HepG2 (cell line): ENCODE measurements around the gene TOR1B. TPM values are rescaled to one million over a fixed set of nuclear protein-coding genes. Genes with fewer than 3 reads are reported as not detected.

ENCODE experiments used
- ATAC-seq: fragments of 200-7000 bp; cut with Tn5 transposase; 3 replicates; pipeline ENCODE4 v1.9.1; 2020; ENCODE audit warnings: mild to moderate bottlenecking, moderate library complexity
- BruUV-seq: library from RNA; stranded (reverse); fragments of 400-500 nt; replicated peaks from 2 replicates; lab custom pipeline; 2021; lab: Mats Ljungman, UMichigan
- CTCF ChIA-PET: fragments of 300-600 bp; formaldehyde crosslinking; extraction: SDS; loops from one replicate; lab custom pipeline; 2021; ENCODE audit warnings: low total read pairs, inconsistent platforms, low intra/inter-chr PET ratio; lab: Yijun Ruan, JAX
- POLR2A ChIA-PET: fragments of 350-600 bp; sonication (Branson Sonifier 250); formaldehyde crosslinking; loops from one replicate; lab custom pipeline; 2020; ENCODE audit warnings: antibody characterized with exemption, inconsistent platforms; lab: Yijun Ruan, JAX
- DNase-seq: peaks from one replicate; pipeline ENCODE4 v3.0.0-alpha.2; 2015; ENCODE audit warnings: low spot score
- FAIRE-seq: peaks from 3 replicates; lab custom pipeline; 2011; peaks lifted over from hg19 to GRCh38; lab: Jason Lieb, UNC
- H2AFZ ChIP-seq: one replicate; pipeline ENCODE4 v1.6.1; 2011; ENCODE audit warnings: low read length, inconsistent platforms
- H3K27ac ChIP-seq: fragments of 300-600 bp; 3 replicates; pipeline ENCODE4 v1.8.0; 2011; ENCODE audit warnings: mixed run types, mild to moderate bottlenecking, mixed read lengths, low read length, inconsistent platforms; ENCODE audit not compliant: insufficient read depth; ENCODE audit errors: extremely low read length
- H3K27me3 ChIP-seq, 2 experiments: fragments of 200-600 bp in 1 of 2; 2 replicates in 1 of 2; 3 replicates in 1 of 2; pipeline versions ENCODE4 v1.6.0 to v1.8.0; 2011; ENCODE audit warnings: low read length in 2 of 2, mild to moderate bottlenecking in 2 of 2, moderate library complexity in 2 of 2, inconsistent platforms in 1 of 2; ENCODE audit not compliant: insufficient read depth in 2 of 2, control insufficient read depth in 1 of 2
- H3K36me3 ChIP-seq, 2 experiments: fragments of 200-600 bp in 1 of 2; replicated peaks in 1 of 2; 2 replicates in 1 of 2; 3 replicates in 1 of 2; pipeline versions ENCODE4 v1.5.1 to v1.8.0; 2011; ENCODE audit warnings: low read length in 2 of 2, inconsistent platforms in 1 of 2; ENCODE audit not compliant: insufficient read depth in 2 of 2, control insufficient read depth in 1 of 2
- H3K4me1 ChIP-seq: 2 replicates; pipeline ENCODE4 v1.5.1; 2012; ENCODE audit warnings: low read length, inconsistent platforms; ENCODE audit not compliant: insufficient read depth
- H3K4me2 ChIP-seq: 2 replicates; pipeline ENCODE4 v1.6.0; 2011; ENCODE audit warnings: low read depth, low read length, inconsistent platforms
- H3K4me3 ChIP-seq, 3 experiments: fragments of 200-600 bp in 1 of 3; sonication (generic), shearing (Covaris generic) in 1 of 3; replicated peaks in 1 of 3; 2 replicates each; pipeline ENCODE4 v1.5.1; 2011 to 2016; ENCODE audit warnings: low read length in 3 of 3, inconsistent platforms in 2 of 3, low read depth in 2 of 3, mild to moderate bottlenecking in 2 of 3, control low read depth in 1 of 3, mixed read lengths in 1 of 3; ENCODE audit not compliant: insufficient read depth in 1 of 3
- H3K79me2 ChIP-seq: one replicate; pipeline ENCODE4 v1.6.1; 2011; ENCODE audit warnings: low read length, inconsistent platforms; ENCODE audit not compliant: insufficient read depth
- H3K9ac ChIP-seq: 2 replicates; pipeline ENCODE4 v1.6.0; 2011; ENCODE audit warnings: mild to moderate bottlenecking, low read depth, low read length, inconsistent platforms; ENCODE audit not compliant: insufficient read depth
- H3K9me3 ChIP-seq: 2 replicates; pipeline ENCODE4 v1.5.1; 2012; ENCODE audit warnings: mild to moderate bottlenecking, low read length
- H4K20me1 ChIP-seq: 2 replicates; pipeline ENCODE4 v1.6.0; 2011; ENCODE audit warnings: inconsistent platforms, mild to moderate bottlenecking, low read length, moderate library complexity; ENCODE audit not compliant: insufficient read depth
- ESRRA ChIP-seq: sonication (generic); formaldehyde crosslinking; IDR thresholded peaks from 2 replicates; pipeline ENCODE4 v1.5.1; 2020; ENCODE audit warnings: mild to moderate bottlenecking, low read depth, missing genetic modification reagents
- ZNF10 ChIP-seq: sonication (generic); formaldehyde crosslinking; IDR thresholded peaks from 2 replicates; pipeline ENCODE4 v1.4.0; 2020; ENCODE audit warnings: mild to moderate bottlenecking, low read depth, missing genetic modification reagents, borderline replicate concordance
- WGBS: methylation state at CpG from one replicate; pipeline ENCODE4 v1.1.6; 2017; ENCODE audit warnings: low lambda C conversion rate; 5-methylcytosine and 5-hydroxymethylcytosine counted together
- in situ Hi-C: cut with HindIII; loops from 2 replicates; pipeline ENCODE4 v1.10.0; 2017; ENCODE audit warnings: low pct_unique_long_range_greater_than_20kb; ENCODE audit not compliant: extremely low pct_ligation_motif_present
- intact Hi-C: fragments of 100-400 bp; cut with micrococcal nuclease; formaldehyde crosslinking; loops from one replicate; pipeline ENCODE4 v1.10.0; 2022; ENCODE audit not compliant: unreplicated experiment
- polyA plus RNA-seq, 8 experiments: library from polyadenylated mRNA; depleted of rRNA in 3 of 8; stranded (reverse) in 7 of 8; unstranded in 1 of 8; fragments of >200 nt; fragmentation: Illumina TruSeq in 4 of 8; extraction: Trizol in 4 of 8; gene quantifications; 2 replicates each; pipeline versions ENCODE4 v1.2.1 to v1.2.3, GENCODE V29; 2011 to 2016; ENCODE audit warnings: low read depth in 4 of 8, missing spikeins in 1 of 8, mixed read lengths in 1 of 8; ENCODE audit not compliant: insufficient read depth in 1 of 8
- total RNA-seq, 5 experiments: library from RNA; depleted of rRNA; stranded (reverse); fragments of >200 nt; fragmentation: Illumina TruSeq; extraction: Trizol; gene quantifications; 2 replicates each; pipeline ENCODE4 v1.2.3, GENCODE V29; 2016; ENCODE audit warnings: low read depth in 1 of 5
- TF ChIP-seq, protein P1 (sequence below): sonication (generic); formaldehyde crosslinking; IDR thresholded peaks from 2 replicates; pipeline ENCODE4 v1.4.0; 2020; ENCODE audit warnings: mild to moderate bottlenecking, low read depth, missing genetic modification reagents
- TF ChIP-seq, protein P2 (sequence below): fragments of 450-650 bp; IDR thresholded peaks from 2 replicates; pipeline ENCODE4 v1.6.1; 2017
- TF ChIP-seq, protein P3 (sequence below): sonication (generic); formaldehyde crosslinking; IDR thresholded peaks from 2 replicates; pipeline ENCODE4 v1.4.0; 2020; ENCODE audit warnings: missing genetic modification reagents
- TF ChIP-seq, protein P4 (sequence below): sonication (generic); formaldehyde crosslinking; IDR thresholded peaks from 2 replicates; pipeline ENCODE4 v1.9.0; 2021; ENCODE audit warnings: missing genetic modification reagents, borderline replicate concordance
- TF ChIP-seq, protein P5 (sequence below): sonication (generic); formaldehyde crosslinking; IDR thresholded peaks from 2 replicates; pipeline ENCODE4 v1.8.0; 2023; ENCODE audit warnings: mild to moderate bottlenecking, missing genetic modification reagents

Gene TOR1B
- total and polyA plus RNA-seq, 2 of the 13 experiments (the other 11 are each of a cell fraction or from before 2014, with no cell fraction given), result 18.1 to 21.3 TPM

DNA sequence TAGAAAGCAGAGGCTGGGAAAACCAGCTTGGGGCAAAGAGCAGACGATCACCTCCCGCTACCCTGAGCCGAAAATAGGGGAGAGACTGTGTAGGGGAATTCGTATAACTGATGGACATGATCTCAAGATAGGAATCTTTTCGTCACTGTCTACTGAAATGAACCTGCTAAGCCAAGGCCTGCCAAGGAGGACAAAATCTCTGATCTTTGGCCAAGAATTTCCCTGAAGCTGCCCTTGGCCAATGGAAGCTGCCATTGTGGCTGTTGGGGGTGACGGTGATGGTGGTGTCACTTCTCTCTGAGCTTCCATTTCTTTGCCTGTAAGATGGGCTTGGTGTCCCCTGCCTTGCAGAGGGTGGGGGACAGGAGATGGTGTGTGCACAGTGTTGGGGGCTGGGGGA, 46.8 kb upstream of the TOR1B start:
- DNase-seq (no peak), FAIRE-seq (no peak)
- Histone ChIP-seq H3K4me3 (no peak overlapping the region), H3K36me3 (no peaks in the 10 kb centered on the region), H3K9ac (no peak overlapping the region), H3K4me1 (peaks cover 20% of the 10 kb centered on the region), H3K9me3 (no peaks in the 10 kb centered on the region), H3K79me2 (no peaks in the 10 kb centered on the region), H4K20me1 (no peaks in the 10 kb centered on the region), H3K4me2 (no peak overlapping the region)
- BruUV-seq, result no TSS peak
- intact Hi-C loops, result no loop called here
- in situ Hi-C loops, result no loop called here
- TF ChIP-seq ESRRA (CRISPR knock-in tag) (no peak), ZNF10 (CRISPR knock-in tag) (no peak)
- TF ChIP-seq, protein P1, sequence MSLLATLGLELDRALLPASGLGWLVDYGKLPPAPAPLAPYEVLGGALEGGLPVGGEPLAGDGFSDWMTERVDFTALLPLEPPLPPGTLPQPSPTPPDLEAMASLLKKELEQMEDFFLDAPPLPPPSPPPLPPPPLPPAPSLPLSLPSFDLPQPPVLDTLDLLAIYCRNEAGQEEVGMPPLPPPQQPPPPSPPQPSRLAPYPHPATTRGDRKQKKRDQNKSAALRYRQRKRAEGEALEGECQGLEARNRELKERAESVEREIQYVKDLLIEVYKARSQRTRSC (CRISPR knock-in tag), result no peak
- TF ChIP-seq, protein P2, sequence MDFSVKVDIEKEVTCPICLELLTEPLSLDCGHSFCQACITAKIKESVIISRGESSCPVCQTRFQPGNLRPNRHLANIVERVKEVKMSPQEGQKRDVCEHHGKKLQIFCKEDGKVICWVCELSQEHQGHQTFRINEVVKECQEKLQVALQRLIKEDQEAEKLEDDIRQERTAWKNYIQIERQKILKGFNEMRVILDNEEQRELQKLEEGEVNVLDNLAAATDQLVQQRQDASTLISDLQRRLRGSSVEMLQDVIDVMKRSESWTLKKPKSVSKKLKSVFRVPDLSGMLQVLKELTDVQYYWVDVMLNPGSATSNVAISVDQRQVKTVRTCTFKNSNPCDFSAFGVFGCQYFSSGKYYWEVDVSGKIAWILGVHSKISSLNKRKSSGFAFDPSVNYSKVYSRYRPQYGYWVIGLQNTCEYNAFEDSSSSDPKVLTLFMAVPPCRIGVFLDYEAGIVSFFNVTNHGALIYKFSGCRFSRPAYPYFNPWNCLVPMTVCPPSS, result no peak
- TF ChIP-seq, protein P3, sequence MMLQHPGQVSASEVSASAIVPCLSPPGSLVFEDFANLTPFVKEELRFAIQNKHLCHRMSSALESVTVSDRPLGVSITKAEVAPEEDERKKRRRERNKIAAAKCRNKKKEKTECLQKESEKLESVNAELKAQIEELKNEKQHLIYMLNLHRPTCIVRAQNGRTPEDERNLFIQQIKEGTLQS (CRISPR knock-in tag), result no peak
- TF ChIP-seq, protein P4, sequence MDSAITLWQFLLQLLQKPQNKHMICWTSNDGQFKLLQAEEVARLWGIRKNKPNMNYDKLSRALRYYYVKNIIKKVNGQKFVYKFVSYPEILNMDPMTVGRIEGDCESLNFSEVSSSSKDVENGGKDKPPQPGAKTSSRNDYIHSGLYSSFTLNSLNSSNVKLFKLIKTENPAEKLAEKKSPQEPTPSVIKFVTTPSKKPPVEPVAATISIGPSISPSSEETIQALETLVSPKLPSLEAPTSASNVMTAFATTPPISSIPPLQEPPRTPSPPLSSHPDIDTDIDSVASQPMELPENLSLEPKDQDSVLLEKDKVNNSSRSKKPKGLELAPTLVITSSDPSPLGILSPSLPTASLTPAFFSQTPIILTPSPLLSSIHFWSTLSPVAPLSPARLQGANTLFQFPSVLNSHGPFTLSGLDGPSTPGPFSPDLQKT, result no peak
- TF ChIP-seq, protein P5, sequence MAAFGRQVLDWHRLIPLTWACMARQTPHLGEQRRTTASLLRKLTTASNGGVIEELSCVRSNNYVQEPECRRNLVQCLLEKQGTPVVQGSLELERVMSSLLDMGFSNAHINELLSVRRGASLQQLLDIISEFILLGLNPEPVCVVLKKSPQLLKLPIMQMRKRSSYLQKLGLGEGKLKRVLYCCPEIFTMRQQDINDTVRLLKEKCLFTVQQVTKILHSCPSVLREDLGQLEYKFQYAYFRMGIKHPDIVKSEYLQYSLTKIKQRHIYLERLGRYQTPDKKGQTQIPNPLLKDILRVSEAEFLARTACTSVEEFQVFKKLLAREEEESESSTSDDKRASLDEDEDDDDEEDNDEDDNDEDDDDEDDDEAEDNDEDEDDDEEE (CRISPR knock-in tag), result no peak
- TF ChIP-seq, all 625 proteins: peak for 0
- peaks cover 7 to 48% of the 10 kb centered on the region in 2 experiments for H3K27me3 ChIP-seq
- WGBS, result 32% methylated on average over 6 of the region's 6 CpGs
- no peak for ATAC-seq
- H3K27ac ChIP-seq, result no peak overlapping the region
- CTCF ChIA-PET, result no interaction called here
- POLR2A ChIA-PET, result no interaction called here
- H2AFZ ChIP-seq, result no peak overlapping the region
